NCI-H187 treated with DMSO at 0.1 percent for 48 hours (cell line): ENCODE measurements around the gene TIMM10.

Experiments used
- DNase-seq: peaks from one replicate; lab custom pipeline; 2025; lab: John Stamatoyannopoulos, UW

TIMM10 gene

DNA sequence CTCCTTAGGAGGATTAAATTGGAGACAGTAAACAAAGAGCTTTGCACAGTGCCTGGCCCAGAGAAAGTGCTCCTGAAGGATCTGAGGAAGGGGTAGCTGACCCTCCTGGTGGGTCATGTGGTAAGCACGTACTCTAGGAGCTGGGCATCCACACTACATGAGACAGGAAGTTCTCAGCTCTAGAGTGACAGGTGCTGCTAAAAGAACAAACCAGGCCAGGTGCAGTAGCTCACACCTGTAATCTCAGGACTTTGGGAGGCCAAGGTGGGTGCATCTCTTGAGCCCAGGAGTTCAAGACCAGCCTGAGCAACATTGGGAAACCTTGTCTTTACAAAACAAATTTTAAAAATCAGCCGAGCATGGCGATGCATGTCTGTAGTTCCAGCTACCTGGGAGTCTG is 28.2 kb downstream of the TIMM10 start:
- DNase-seq: no peak

DNA sequence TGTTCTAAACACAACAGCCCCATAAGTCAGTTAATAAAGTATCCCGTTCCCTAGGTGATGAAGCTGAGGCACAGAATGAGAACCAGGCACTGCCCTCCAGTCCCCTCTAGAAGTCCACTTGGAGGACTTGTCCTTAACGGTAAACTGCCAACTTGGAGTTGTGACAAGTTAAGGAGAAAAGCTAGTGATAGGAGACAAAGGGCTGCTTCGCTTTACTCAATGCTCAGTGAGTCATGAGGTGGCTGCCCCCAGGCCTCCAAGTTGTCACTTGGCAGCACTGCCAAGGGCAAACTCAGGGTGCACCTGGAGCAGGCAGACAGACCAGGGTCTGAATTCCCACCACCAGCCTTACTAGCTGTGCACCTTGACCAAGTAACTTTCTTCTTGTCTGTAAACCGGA is 28.6 kb downstream of the TIMM10 start:
- DNase-seq: no peak

DNA sequence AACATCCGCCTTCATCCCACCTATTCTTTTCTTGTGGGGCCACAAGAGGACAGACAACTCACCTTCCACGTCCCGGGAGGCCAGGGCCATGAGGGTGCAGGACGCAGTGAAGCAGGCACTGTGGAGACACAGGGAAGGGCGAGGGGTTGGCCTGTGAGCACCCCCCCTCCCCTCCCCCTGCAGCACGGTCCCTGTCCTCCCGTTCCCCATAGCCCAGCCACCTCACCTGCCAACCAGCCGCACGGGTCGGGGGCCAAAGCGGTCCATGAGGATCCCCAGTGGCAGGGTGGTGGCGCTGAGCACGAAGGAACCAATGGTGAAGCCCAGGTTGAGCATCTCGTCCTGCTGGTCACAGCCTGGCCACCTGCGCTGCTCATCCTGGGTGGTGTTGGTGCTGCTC is 29.6 kb downstream of the TIMM10 start:
- no peak for DNase-seq

- no peak for DNase-seq
These were observed 30.0 kb downstream of the TIMM10 start for GRCh38 chr11:57500515-57500914.

DNA sequence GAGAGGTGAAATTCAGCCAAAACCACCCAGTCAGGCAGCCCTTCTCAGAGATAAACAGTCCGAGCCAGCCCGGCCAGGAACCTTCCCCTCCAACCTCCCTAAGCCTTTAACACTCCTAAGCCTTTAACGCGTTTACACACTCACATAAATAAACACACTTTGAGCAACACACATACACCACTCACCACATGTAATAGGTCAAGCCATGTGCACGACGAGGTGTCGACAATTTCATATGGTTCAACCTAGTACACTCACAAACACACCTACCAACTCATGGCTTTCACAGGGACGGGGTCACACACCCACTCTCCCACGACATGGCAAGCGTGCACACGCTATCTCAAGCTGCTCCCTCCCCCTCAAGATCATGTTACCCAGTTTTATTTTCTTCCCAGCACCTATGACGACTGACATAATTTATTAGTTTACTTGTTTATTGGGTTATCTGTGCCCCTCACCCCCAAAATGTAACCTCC is 30.5 kb downstream of the TIMM10 start:
- DNase-seq: no peak

DNA sequence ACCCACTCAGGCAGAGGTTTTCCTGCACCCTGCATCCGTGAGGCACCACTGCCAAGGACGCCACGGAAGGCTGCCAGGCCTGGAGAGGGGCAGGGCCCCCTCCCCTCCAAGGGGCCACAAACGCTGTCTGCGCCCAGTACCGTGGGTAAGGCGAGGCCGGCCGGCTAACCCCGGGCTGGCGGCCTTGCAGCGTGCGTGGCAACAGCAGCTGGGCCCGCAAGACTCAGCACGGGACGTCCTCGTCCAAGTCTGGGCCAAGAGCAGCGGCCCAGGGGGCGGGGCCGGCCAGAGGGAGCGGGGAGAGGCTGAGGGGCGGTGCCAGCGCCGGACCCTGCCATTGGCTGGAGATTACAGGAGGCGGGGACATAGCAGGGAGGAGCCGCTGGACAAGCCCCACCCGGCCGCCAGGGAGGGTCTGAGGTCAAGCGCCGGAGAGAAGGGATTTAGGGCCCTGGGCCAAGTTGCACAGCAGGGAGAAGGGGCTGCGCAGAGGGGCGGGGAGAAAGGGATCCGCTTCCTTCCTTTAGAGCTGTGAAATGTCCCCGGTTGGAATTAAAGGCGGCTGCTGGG is 31.1 kb downstream of the TIMM10 start:
- DNase-seq: no peak

- no peak for DNase-seq
These were observed 32.0 kb downstream of the TIMM10 start for GRCh38 chr11:57498540-57498939.

DNA sequence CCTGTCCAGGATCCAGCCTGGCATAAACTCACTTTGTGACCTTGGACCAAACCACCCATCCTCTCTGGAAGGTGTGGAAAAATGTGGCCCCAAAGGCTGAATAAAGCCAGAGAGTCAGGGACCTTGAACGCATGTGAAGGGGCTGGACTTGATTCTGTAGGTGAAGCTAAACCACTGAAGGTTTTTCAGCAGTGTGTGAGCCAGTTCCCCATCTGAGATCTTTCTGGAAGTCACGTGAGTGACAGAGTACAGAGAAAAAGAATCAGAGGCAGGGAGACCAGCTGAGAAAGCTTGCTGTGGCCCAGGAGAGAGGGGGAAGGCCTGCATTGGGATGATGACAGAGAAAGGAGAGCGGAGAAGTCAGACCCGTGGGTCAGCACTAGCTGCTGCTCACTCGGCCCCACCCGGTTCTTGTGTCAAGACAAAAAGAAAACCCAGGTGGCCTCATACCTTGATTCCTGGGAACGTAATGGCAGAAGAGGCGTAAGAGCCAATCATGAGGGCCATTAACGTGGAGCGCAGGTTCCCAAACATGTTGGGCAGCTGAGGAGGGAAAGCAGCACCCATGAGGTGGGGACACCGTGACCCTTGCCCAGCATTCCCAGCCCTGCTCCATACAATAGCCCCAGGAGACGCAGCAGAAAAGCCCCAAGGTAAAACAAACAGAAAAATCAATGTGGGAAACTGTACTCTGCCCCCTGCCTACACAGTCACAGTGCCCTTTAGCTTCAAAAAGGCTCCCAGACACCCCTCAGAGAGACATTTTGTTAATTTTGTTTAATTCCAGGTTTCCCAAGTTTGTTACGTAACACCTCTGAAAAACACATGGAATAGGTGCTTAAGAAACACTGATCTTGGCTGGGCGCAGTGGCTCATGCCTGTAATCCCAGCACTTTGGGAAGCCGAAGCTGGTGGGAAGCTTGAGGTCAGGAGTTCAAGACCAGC is 33.0 kb downstream of the TIMM10 start:
- no peak for DNase-seq

GRCh38 chr11:57496109-57496820 is 34.3 kb downstream of the TIMM10 start:
- DNase-seq: no peak

DNA sequence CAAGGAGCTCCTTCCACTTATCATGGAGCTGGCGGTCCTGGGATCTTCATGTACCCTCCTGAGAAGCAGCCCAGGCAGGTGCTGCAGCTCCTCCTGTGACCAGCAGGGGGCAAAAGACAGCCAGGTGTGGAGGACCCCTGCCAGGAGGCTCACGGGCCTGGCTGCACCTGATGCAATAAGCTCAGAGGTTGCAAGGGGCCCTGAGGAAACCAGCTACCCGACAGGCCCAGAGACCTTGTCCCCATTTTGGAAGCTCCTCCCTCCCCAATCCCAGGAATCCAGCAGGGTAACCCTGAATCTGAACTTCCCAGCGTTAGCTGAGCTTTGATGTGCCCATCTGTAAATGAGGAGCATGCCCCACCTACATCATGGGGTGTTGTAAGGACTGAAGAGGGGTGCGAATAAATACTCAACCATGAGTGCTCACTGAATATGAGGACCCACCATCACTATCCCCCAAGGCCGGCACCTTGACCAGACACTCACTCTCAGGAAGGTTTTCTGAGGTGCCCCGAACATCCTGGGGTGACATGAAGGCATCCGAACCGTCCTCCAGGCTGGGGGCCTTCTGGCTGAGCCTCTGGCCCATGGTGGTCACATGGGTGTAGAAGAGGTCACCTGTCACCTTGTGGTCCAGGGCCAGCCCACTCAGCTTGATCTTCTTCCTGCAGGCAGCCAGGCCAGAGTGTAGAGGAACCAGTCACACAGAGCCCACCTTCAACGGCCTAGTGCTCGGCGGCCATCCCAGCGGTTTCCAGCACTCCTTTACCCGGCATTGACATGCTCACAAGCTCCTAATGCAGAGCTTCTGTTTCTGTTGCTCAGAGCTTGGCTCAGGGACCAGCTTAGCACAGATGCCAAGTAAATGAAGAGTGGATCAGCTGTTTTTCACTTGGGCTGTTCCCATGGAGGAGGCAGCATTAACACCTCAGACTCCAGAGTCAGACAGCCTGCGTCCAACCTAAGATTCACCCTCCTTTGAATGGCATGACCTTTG is 36.7 kb downstream of the TIMM10 start:
- no peak for DNase-seq

- no peak for DNase-seq
These were observed 39.0 kb downstream of the TIMM10 start for GRCh38 chr11:57491371-57492061.

GRCh38 chr11:57490456-57491248 is 39.9 kb downstream of the TIMM10 start:
- DNase-seq: no peak

GRCh38 chr11:57487920-57488659 is 42.5 kb downstream of the TIMM10 start:
- DNase-seq: no peak

DNA sequence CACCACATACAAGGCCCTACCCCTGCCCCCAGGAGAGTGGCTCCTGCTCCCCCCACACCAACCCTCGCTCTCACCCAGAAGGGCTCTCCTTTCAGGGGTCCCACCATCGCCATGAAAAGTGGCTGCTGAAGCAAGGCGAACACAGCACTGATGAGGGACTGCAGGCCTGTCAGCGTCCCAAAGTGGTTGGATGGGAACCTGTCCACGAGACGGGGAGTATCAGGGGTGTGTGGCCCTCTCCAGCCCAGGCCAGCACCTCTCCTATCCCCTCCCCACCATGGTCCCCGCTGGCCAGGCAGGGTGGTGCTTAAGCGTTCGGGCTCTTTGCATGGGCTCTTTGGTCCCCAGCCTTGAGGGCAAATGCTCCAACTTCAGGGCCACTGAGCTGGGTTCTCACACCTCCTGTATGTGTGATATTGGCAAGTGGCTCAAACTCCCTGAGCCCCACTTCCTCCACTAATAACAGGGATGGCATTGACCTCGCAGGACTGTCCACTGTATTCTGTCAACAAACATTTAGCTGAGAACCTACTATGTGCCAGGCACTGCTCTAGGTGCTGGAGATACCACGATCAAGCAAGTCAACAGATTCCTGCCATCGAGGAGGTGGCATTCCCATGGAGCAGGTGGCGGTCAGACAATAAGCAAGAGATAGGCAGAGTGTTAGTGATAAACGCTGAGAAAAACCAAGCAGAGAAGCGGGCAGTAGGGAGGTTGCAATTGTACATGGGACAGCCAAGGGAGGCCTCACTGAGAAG is 43.4 kb downstream of the TIMM10 start:
- no peak for DNase-seq

- no peak for DNase-seq
These were observed 45.1 kb downstream of the TIMM10 start for GRCh38 chr11:57485217-57485990.

GRCh38 chr11:57484141-57484710 is 46.3 kb downstream of the TIMM10 start:
- DNase-seq: no peak

DNA sequence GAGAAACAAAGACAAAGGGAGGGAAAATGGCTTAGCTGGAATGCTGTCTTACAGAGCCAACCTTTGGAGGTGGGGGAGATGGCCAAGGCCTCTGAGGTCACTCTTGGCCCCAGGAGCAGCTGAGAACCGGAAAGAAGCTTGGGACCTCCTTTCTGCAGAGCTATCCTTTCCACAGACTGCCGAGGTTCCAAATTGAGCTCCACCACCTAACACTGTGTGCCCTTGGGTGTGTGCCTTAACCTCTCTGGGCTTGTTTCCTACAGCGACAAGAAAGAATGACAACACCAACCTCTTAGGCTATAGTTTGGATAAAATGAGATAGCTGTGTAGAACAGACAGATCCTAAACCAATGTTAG is 47.0 kb downstream of the TIMM10 start:
- no peak for DNase-seq
